HuH-7 (cell line): ENCODE measurements around the gene VRK1.
"Not testable (repeated sequence)": the region's sequence is repeated elsewhere in the genome, so short reads cannot be mapped to it uniquely, and the experiment has no call there.

Experiments used
- DNase-seq: peaks from one replicate; pipeline ENCODE4 v3.0.0; 2011; ENCODE audit warnings: low spot score

VRK1 gene

DNA sequence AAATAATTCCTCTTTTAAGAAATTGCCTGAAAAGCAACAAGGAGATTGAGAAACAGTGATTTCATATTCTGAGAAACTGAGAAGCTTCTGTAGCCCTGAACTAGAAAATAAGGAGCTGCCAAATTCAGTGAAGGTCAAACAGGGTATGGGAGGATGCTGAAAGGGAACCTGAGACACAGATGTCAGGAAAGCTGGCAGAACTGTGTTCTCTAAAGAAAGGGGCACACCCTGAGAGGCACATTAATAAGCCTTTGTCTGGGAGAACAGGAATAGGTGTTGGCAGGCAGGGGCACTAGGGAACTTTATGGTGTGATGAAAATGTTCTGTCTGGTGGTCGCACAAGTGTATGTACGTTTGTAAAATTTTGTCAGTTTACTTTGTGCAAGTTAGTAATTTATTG, 29.6 kb downstream of the VRK1 start:
- DNase-seq, result no peak

DNA sequence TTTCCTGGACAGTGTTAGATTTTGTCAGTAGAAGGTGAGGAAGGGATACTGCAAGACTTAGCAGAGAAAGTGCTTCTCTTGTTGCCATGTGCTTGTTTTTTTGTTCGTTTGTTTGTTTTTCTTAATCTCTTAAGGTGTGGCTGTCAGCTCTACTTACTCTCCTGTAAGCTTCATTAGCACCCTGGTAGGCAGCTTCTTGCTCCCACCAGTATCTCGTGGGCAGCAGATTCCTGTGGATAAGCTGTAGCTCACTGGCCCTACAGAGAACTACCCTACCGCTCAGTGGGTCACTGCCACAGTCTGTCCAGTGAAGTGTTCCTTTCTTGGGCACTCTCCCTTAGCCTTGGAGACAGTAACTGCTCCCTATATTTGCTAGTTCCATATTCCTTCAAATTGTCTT, 30.1 kb downstream of the VRK1 start:
- DNase-seq, result no peak

DNA sequence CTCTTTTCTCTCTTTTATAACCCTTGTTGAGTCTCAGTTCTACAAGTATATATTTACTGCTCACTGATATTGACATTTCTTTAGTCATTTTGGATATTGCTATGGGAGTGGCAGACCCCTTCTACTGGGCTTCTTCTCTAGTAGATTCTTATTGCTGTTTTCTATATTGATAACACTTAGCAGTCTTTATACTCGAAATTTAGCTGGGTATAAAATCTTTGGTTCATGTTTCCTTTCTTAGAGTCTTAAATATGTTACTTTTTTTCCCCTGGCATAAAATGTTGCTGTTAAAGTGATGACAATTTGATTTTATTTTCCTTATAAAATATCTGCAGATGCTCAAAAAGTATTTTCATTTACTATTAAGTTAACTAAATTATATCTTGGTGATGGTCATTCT, 32.6 kb downstream of the VRK1 start:
- DNase-seq, result no peak

DNA sequence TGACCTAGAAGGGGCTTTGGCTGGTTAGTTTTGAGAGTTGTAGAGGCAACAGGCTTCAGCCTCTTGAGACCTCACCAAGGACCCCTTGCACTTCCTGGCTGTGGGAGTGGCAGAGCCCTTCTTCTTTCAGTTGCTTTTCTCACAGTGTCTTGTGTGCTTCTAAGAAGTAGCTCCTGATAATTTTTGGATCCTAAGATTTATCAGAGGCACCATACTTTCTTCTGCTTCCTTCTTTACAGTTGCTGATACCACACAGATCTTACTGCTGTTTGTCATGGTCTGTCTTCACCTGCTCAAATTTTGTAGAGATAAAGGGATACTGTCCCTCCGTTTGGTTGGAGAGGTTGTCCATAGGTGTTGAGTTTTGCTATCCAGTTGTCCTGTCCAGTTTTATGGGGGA, 33.8 kb downstream of the VRK1 start:
- no peak for DNase-seq

DNA sequence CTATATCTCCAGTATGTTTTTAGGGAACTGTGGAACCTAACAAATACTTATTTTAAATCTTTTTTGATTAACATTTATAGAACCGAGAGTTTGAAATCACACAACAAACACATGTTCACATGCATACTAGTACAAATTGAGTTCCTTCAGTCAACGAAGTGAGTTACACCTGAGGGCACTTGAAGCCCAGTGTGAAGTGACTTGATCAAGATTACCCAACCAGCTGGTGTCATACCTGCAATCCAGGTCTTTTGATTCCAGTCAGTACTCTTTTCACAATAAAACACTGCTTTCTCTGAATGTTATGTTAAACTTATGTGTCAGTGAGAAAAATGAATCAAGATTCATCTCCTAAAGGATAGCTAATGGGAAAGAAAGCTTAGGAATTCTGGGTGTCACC, 35.2 kb downstream of the VRK1 start:
- no peak for DNase-seq

DNA sequence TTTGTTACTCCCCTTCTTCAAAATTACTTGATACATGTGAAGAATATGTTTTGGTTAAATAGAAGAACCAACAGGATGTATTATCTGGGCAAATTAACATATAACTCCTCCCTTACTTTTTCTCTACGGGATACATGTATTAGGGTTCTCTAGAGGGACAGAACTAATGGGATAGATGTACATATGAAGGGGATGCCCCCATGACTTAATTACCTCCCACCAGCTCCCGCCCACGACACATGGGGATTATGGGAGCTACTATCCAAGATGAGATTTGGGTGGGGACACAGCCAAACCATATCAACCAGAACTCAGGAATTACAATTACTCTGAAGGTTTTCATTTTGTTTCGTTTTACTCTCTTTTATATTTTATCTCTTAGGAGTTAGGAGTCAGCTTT, 41.3 kb downstream of the VRK1 start:
- DNase-seq, result no peak

DNA sequence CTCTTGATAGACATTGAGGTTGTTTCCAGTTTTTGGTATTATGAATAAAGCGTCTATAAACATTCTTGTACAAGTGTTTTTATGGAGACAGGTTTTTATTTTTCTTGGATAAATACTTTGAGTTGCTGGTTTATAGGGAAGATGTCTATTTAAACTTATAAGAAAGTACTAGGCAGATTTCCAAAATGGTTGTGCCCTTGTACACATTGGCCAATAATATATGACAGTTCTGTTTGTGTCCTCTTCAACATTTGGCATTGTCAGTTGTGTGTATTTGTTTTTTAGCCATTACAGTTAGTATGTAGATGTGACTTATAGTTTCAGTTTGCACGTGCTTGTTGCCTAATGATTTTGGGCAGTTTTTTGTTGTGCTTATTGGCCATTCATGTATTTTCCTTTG, 42.1 kb downstream of the VRK1 start:
- DNase-seq, result no peak

DNA sequence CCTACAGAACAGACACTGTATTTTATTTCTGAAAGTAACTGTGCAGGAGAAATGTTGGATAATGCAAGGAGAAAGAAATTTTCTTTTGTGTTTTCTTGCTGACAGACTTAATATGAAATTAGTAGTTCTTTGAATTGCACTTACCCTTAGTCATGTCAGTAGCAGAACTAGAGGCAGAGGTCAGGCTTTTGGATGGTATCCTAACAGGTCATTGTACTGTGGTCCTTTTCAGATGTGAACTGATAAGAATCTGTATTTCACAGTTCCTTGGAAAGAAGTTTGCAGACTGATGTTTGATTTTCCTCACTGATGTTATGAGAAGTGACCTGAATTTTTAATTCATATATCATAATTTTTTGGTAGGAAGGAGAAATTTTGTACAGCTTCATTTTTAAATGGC, 46.0 kb downstream of the VRK1 start:
- DNase-seq, result no peak

DNA sequence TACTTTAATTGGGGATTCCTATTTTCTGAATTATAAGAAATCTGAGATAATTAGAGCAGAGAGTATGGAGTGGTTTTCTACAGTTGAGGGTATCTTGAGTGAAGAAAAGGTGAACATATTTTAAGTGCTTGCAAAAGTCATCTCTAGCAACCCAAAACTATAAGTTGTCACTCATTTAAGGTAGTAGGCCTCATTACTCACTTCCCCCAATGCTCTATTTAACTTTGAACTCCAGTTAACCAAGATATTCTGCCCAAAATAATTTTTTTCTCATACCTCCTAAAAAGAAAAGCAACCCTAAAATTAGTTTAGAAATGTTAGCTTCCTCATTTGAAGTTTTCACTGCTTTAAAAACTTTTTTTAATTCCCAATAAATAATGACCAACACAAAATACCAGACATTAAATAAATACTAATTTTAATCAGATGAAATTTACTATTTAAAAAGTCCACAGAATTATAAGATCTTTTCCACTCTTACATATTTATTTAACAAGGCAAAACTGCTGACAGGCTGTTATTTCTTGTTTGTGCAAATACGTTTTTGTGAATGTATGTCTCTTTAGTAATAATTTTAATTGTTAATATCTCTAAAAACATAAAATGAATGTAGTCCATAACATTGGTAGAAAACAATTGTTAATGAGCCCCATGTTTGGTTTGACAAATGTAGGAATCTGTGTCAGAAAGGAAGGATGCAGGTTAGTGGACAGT, 47.8 kb downstream of the VRK1 start:
- DNase-seq, result no peak

DNA sequence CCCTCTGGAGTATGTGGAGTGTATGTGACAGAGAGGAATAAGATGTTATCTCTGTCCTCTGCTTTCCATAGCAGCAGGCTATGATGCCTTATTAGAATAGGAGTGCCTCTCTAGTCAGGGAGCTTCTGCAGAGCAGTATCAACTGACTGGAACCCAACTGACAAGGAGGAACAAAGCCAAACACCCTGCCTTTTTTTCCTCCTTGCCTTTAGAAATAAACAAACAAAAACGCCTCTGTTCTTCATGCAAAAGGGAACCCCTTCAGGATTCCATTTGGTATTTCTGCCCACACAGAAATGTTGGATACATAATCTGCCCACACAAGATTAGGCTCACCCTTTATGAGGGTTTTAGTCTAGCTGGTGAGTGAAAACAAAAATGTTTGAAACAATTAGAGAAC, 50.3 kb downstream of the VRK1 start:
- DNase-seq, result no peak

DNA sequence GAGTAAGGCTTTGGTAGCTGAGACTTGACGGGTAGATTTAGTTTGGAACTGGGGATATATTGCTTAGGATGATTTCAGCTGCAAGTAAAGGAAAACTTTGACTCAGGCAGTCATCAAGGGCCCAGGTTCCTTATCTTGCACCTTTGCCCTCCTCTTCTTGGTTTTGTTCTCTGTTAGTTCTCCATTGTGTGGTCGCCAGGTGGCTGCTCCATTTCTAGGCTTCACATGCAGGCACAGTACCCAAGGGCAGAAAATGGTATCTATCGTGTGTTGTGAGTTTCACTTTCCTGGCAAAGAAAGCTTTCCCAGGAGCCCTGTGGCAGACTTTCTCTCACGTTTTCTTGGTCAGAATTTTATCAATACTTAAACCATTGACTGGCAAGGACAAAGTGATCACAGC, 50.8 kb downstream of the VRK1 start:
- DNase-seq, result no peak

DNA sequence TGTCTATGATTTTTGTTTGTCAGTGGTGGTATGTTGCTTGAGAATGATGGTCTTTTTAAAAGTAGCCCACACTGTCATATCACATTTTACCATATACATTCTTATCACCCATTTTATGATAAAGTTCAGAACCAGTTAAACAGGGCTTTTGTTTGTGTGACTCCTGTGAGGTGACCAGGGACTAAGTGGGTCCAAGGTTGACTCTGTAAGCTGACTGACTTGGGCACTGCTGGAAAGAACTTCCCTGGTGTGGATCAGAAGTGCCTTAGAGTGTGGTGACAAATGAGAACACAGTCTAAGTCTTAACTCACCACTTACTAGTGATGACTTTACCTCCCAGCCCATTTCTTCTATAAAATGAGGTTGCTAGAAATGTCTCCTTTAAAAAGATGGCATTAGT, 52.6 kb downstream of the VRK1 start:
- DNase-seq, result no peak

DNA sequence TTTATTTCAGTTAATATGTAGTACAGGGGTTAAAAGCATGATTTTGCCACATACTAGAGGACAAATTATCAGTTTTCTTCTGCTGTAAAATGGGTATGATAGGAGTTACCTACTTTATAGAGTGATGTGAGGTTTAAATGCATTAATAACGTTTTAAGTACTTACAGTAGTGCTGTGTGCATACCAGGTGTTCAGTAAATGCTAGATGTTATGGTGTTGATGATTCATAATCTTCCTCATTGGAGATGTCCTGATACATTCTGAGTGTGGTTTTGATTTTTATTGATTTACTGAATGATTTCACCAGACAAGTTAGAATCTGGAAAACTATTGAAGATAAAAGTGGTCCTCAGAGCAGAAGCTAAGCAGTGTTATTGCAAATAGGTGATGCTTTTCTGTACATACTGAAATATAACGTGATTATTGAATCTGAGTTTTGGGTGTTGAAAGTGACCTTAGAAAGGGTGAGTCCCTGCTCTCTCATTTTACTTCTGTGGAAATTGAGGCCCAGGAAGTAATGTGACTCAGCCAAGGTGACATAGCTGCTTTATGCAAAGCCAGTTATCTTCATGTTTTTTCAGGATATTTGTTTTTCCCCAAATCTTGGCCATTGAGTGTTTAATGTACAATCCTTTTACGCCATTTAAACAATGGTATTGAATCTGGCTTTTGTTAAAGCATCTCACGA, 54.7 kb downstream of the VRK1 start:
- no peak for DNase-seq

DNA sequence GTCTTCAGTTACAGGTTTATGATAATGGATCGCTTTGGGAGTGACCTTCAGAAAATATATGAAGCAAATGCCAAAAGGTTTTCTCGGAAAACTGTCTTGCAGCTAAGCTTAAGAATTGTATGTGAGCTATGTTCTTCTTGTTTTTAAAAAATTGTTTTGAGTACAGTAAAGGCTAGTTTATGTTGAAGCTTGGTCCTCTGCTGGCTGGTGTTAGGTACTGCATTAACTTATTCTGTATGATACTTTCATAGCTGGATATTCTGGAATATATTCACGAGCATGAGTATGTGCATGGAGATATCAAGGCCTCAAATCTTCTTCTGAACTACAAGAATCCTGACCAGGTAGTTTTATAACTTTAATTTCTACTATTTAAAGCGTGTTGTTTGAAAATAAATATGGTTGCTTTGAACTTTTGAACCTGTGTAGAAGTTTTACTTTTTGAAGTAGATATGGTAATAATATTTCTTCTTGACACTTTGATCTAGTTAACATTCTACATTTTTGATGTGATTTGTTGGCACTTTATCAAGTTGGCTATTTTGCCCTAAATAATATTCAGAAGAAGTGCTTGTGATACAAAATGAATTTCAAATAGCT, 55.7 kb downstream of the VRK1 start:
- DNase-seq, result no peak

DNA sequence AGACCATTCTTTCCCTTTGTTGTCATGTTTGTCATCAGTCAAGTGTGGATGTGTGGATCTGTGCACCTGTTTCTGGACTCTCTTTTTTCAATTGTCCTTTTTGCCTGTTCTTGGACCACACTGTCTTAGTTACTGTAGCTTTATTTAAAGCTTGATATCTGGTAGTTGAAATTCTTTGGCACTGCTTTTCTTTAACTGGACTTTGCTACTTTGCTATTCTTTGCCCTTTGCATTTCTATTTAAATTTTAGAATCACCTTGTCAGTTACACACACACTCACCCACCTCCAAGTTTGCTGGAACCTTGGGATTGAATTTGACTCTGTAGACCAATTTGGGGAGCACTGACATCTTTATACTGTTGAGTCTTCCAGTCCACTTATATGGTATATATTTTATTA, 61.5 kb downstream of the VRK1 start:
- no peak for DNase-seq

DNA sequence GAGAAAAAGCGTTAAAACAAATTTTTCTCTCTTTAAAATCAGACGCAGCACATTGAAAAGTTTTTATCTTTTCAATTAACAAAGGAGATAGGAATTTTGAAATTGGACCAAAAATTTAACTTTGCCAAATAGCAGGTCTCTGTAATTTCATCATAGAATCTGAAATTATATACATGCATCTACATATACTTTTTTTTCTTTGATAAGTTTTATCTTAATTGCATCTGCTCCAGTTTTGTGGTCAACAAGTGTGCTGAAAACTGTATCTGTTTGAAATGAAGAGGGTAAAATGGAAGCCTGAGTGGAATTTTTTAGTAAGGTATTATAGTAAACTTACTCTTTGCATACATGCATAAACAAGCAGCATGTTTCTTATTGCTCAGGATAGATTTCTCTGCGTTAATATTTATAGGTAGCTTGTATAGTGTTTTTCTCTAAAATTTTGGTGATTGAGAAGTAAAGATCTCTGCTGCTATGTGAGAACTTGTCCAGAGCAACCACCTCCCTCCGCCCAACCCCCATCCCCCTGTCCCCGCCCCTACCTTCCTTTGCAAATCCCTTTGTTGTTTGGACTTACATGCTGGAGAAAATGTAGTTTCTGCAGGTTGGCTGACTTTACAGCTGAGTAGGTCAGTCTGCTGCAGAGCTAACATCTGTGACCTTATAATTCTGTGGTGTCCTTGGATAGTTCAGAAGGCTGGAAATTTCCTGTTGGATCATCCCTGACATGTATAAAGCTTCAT, 64.6 kb downstream of the VRK1 start:
- no peak for DNase-seq

DNA sequence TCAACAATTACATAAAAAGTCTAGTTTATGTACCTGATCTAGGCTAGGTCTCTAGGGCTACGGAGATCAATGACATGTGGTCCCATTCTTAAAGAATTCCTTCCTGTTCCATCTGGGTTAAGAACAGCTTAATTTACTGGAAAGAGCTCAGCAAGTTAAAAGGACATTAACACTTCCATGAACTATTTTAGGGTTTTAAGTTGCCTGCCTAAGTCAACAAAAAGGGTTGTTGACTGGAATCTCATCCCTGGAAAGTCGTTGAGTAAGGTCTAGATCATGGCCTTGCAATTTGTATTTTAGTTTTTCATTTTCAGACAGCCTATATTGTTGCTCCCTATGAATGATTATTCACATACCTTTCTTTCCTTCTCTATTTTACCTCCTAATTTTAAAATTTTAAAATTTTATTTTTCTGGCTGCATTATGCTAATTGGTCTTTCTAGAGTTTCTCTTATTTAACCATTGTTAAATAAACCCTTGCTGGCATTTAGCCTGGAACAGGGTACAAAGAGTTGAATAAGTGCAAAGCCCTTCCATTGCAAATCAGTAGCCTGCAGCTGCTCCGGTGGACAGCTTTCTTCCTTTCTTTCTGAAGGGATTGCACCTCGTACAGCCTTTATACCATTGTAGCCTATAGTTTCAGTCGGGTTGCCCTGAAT, 66.3 kb downstream of the VRK1 start:
- no peak for DNase-seq

DNA sequence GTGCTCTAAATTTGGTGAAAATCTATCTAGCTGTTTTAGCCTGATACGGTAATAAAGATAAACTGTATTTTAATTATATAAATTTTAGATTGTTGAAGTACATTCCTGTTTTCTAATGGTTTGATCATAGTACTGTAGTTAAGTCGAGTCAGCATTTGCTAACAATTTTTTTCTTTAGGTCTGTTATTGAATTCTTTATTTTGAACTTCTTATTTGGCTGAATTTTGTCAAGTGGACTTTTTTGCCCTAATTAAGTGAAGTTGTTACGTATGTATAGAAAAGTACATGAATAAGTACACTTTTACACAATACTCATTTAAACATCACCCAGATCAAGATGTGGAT, 66.8 kb downstream of the VRK1 start:
- DNase-seq, result no peak

DNA sequence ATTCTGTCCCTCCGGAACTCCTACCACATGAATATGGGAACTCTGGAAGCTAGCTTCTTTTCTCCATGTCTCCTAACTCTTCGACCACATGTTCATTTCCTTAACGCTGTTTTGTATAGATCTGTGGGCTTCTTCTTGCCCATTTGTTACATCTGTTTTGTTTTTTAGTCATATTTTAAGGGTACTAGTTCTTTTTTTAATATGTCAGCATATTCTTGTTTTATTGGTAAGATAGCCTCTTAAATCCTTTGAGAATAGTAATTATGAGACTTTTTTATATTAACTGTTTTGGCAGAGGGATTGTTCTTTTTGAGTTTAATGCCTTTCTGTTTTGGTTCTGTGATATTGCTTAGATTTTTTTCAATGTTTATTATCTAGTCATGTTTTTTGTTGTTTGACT, 70.5 kb downstream of the VRK1 start:
- DNase-seq, result no peak

DNA sequence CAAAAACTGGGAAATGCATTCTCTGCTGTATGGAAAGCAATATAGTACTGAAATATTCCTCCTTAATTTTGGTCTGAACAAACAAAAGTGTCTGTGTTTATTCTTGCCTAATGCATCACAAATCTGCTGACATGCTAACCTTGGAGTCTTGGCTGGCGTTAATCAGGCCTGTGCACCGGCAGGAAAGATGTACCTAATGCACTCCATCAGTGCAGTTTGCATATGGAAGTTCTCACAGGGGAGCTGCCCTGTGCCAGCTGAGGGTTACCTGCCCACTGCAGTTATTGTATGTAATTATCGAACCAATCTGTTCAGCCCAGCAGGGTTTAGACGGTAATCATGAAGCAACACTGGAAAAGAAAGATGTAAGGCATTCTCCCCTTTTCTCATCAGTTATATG, 76.9 kb downstream of the VRK1 start:
- no peak for DNase-seq

DNA sequence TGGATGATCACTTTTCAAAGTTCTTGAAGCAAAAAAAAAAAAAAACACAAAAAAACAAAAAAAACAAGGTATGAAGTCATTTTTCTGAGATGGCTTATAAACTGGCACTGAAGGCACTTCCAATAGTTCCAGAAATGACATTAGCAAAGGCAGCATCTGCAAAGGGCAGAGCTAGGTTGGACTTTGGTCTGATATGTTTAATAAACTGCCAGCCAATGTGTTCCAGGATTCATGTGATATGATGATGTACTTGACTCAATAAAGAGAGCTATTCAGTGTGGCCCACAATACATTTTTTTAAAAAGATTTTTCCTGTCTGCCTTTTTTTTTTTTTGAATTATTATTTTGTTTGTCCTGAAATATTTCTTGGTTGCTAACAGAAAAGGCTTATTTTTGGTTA, 79.6 kb downstream of the VRK1 start:
- DNase-seq, result no peak

DNA sequence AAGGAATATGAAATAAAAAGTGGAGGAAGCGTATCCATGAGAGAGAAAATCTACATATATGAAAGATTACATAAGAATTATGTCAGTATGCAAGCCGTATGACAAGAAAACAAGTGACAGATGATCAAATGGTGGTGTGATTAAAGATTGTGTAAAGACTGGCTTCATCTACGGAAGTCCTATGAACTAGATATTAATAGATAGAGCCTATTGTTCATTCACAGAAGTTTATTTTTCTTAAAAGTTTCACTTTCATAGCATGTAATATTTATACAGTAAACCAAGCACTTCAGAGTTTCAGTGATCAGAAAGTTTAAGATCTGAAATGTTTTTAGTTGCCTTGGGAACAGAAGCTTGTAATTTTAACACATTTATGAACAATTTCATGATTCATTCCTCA, 84.5 kb downstream of the VRK1 start:
- DNase-seq, result no peak

DNA sequence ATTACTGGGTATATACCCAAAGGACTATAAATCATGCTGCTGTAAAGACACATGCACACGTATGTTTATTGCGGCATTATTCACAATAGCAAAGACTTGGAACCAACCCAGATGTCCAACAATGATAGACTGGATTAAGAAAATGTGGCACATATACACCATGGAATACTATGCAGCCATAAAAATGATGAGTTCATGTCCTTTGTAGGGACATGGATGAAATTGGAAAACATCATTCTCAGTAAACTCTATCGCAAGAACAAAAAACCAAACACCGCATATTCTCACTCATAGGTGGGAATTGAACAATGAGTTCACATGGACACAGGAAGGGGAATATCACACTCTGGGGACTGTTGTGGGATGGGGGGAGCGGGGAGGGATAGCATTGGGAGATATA, 86.8 kb downstream of the VRK1 start:
- not testable (repeated sequence) for DNase-seq
